C4-2B (cell line): ENCODE measurements around the gene STRIP2.

ENCODE experiments used
- ZFX ChIP-seq: fragments of 450-650 bp; IDR thresholded peaks from 2 replicates; pipeline ENCODE4 v1.6.1; 2017
- TF ChIP-seq, protein P1 (sequence below): fragments of 450-650 bp; conservative IDR thresholded peaks from 2 replicates; pipeline ENCODE4 v1.5.1; 2017; ENCODE audit warnings: mild to moderate bottlenecking

DNA sequence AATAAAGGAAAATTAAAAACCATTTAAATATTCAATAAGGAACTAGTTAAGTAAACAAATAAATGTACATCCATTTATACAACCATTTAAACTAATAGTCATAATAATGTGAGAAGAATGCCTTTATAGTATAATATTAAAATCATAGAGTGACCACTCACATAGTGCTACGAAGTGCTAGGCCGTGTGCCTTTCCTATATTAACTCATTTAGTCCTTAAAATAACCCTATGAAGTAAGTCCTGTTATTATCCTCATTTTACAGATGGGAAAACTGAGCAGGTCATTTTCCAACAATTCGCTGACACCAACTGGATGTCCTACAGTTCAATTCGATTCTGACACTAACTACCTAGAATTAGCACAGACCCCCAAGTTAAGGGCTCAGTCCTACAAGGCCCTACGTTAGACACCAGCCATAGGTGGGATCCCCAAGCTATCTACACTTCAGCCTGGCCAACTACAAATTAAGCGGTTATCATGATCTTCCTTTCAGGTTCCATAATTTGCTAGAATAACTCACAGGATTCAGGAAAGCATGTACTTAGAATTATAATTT lies 4.1 kb downstream of the STRIP2 start:
- TF ChIP-seq, protein P1, sequence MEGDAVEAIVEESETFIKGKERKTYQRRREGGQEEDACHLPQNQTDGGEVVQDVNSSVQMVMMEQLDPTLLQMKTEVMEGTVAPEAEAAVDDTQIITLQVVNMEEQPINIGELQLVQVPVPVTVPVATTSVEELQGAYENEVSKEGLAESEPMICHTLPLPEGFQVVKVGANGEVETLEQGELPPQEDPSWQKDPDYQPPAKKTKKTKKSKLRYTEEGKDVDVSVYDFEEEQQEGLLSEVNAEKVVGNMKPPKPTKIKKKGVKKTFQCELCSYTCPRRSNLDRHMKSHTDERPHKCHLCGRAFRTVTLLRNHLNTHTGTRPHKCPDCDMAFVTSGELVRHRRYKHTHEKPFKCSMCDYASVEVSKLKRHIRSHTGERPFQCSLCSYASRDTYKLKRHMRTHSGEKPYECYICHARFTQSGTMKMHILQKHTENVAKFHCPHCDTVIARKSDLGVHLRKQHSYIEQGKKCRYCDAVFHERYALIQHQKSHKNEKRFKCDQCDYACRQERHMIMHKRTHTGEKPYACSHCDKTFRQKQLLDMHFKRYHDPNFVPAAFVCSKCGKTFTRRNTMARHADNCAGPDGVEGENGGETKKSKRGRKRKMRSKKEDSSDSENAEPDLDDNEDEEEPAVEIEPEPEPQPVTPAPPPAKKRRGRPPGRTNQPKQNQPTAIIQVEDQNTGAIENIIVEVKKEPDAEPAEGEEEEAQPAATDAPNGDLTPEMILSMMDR = no peak
- TF ChIP-seq ZFX = no peak
